Measurements from ENCODE around the gene TPM2. TPM values are rescaled to one million over a fixed set of nuclear protein-coding genes. Genes with fewer than 3 reads are reported as not detected.

Gene TPM2
- total RNA-seq (2022; extraction: Qiagen RNA extraction) = 647 to 712 TPM (median 698 TPM) in 5 replicates

GRCh38 chr9:35689542-35690293 is at the start of gene TPM2:
TPM2 (minus strand) TSS chr9:35689925; CDS start chr9:35689817, 108 bp downstream.

GRCh38 chr9:35732185-35732799 is 42.6 kb upstream of the TPM2 start, which contains the start of the genes CREB3 and TLN1:
CREB3 (plus strand) TSS chr9:35732666; CDS start chr9:35732773, 107 bp downstream.
TLN1 (minus strand) TSS chr9:35732195; CDS start chr9:35725694, 6,501 bp downstream.

GRCh38 chr9:35673132-35674024 is 16.3 kb downstream of the TPM2 start, which contains the start of gene CA9:
CA9 (plus strand) TSS chr9:35673928; CDS start chr9:35673960, 32 bp downstream.

GRCh38 chr9:35664531-35665470 is 24.9 kb downstream of the TPM2 start, which contains the start of gene ARHGEF39:
ARHGEF39 (minus strand) TSS chr9:35665195; CDS start chr9:35665169, 26 bp downstream.

GRCh38 chr9:35658137-35658967 is 31.4 kb downstream of the TPM2 start, which contains the start of gene CCDC107:
CCDC107 (plus strand) TSS chr9:35658292; CDS start chr9:35658380, 88 bp downstream.

GRCh38 chr9:35657546-35658136 is 32.1 kb downstream of the TPM2 start, which contains the start of gene RMRP:
RMRP (minus strand) TSS chr9:35658019.

GRCh38 chr9:35650341-35651158 is 39.2 kb downstream of the TPM2 start, which contains the start of gene SIT1:
SIT1 (minus strand) TSS chr9:35650931; CDS start chr9:35650853, 78 bp downstream.

Other genes with a start within 250 kb of the TPM2 start
- 26.6 to 32.2 TPM (median 31.5 TPM) in 5 replicates for gene RUSC2, start 199.8 kb downstream of the TPM2 start, total RNA-seq (2022; extraction: Qiagen RNA extraction)
- 21.8 to 29.3 TPM (median 28.4 TPM) in 5 replicates for gene TESK1, start 84.7 kb downstream of the TPM2 start, total RNA-seq (2022; extraction: Qiagen RNA extraction)
- 0.15 to 0.22 TPM (median 0.17 TPM) in 4 of 5 replicates, not detected in the other for gene CD72, start 71.5 kb downstream of the TPM2 start, total RNA-seq (2022; extraction: Qiagen RNA extraction)
- gene SIT1, start 39.0 kb downstream of the TPM2 start, total RNA-seq (2022; extraction: Qiagen RNA extraction) = 0.07 TPM in 1 of 5 replicates, not detected in the others
- gene RMRP, start 31.9 kb downstream of the TPM2 start, total RNA-seq (2022; extraction: Qiagen RNA extraction) = 5.1 to 14.3 TPM (median 9.2 TPM) in 4 of 5 replicates, not detected in the other
- gene CCDC107, start 31.6 kb downstream of the TPM2 start, total RNA-seq (2022; extraction: Qiagen RNA extraction) = 25.4 to 33.7 TPM (median 32.3 TPM) in 5 replicates
- gene ARHGEF39, start 24.7 kb downstream of the TPM2 start, total RNA-seq (2022; extraction: Qiagen RNA extraction) = 11.1 to 18.8 TPM (median 16.6 TPM) in 5 replicates
- gene CA9, start 16.0 kb downstream of the TPM2 start, total RNA-seq (2022; extraction: Qiagen RNA extraction) = 6.0 to 10.6 TPM (median 8.0 TPM) in 5 replicates
- gene TLN1, start 42.3 kb upstream of the TPM2 start, total RNA-seq (2022; extraction: Qiagen RNA extraction) = 118 to 145 TPM (median 125 TPM) in 5 replicates
- gene CREB3, start 42.7 kb upstream of the TPM2 start, total RNA-seq (2022; extraction: Qiagen RNA extraction) = 54.4 to 63.2 TPM (median 57.3 TPM) in 5 replicates
- gene GBA2, start 59.3 kb upstream of the TPM2 start, total RNA-seq (2022; extraction: Qiagen RNA extraction) = 28.4 to 39.2 TPM (median 31.7 TPM) in 5 replicates
- 13.5 to 17.7 TPM (median 14.7 TPM) in 5 replicates for gene RGP1, start 59.4 kb upstream of the TPM2 start, total RNA-seq (2022; extraction: Qiagen RNA extraction)
- gene MSMP, start 64.4 kb upstream of the TPM2 start, total RNA-seq (2022; extraction: Qiagen RNA extraction) = 0.15 to 0.38 TPM (median 0.23 TPM) in 4 of 5 replicates, not detected in the other
- gene NPR2, start 101.7 kb upstream of the TPM2 start, total RNA-seq (2022; extraction: Qiagen RNA extraction) = 4.2 to 6.3 TPM (median 4.6 TPM) in 5 replicates
- gene SPAG8, start 122.3 kb upstream of the TPM2 start, total RNA-seq (2022; extraction: Qiagen RNA extraction) = 0.34 to 0.52 TPM (median 0.35 TPM) in 5 replicates
- gene HINT2, start 125.1 kb upstream of the TPM2 start, total RNA-seq (2022; extraction: Qiagen RNA extraction) = 69.1 to 112 TPM (median 101 TPM) in 5 replicates
- not detected in 5 replicates for gene FAM221B, start 138.8 kb upstream of the TPM2 start, total RNA-seq (2022; extraction: Qiagen RNA extraction)
- gene TMEM8B, start 139.3 kb upstream of the TPM2 start, total RNA-seq (2022; extraction: Qiagen RNA extraction) = 2.4 to 3.5 TPM (median 3.4 TPM) in 5 replicates
- gene OR13J1, start 180.5 kb upstream of the TPM2 start, total RNA-seq (2022; extraction: Qiagen RNA extraction) = not detected in 5 replicates
- gene HRCT1, start 216.3 kb upstream of the TPM2 start, total RNA-seq (2022; extraction: Qiagen RNA extraction) = 0.22 to 0.51 TPM (median 0.34 TPM) in 5 replicates
- 0.05 to 0.09 TPM (median 0.06 TPM) in 4 of 5 replicates, not detected in the other for gene SPAAR, start 219.6 kb upstream of the TPM2 start, total RNA-seq (2022; extraction: Qiagen RNA extraction)